Esophagus squamous epithelium (tissue), 4 donors: ENCODE results near the gene RNF7.

Experiments
- CTCF ChIP-seq, 6 experiments: fragments of 450-650 bp in 4 of 6; fragments of 200-600 bp in 2 of 6; sonication (generic) in 2 of 6; IDR thresholded peaks; one replicate each; pipeline ENCODE4 v1.5.1; 2016 to 2019; ENCODE audit warnings: antibody characterized with exemption in 6 of 6, mild to moderate bottlenecking in 4 of 6, moderate library complexity in 4 of 6
- POLR2A ChIP-seq, 4 donors: fragments of 450-650 bp; IDR thresholded peaks; one replicate each; pipeline ENCODE4 v1.6.1; 2017; ENCODE audit warnings: antibody characterized with exemption in 4 of 4, mild to moderate bottlenecking in 4 of 4, moderate library complexity in 3 of 4

DNA sequence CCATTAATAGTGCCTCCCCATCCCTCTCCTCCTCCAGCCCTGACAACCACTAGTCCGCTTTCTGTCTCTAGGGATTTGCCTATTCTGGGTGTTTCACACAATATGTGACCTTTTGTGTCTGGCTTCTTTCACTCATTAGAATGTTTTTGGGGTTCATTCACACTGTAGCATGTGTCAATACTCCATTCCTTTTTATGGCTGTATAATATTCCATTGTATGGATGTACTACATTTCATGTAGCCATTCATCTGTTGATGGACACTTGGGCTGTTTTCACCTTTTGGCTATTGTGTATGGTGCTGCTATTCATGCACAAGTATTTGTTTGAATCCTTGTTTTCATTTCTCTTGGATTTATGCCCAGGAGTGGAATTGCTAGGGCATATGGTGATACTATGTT lies 41.6 kb downstream of the RNF7 start:
- no peak for TF ChIP-seq CTCF (IDR thresholded peaks at IDR 0.05)
- TF ChIP-seq POLR2A (IDR thresholded peaks at IDR 0.05), result no peak
